NCI-H1930 (cell line): ENCODE data around the gene DTNBP1.

ENCODE experiments used
- DNase-seq, 2 experiments: peaks; one replicate each; lab custom pipeline; 2025; lab: John Stamatoyannopoulos, UW

DTNBP1 gene

DNA sequence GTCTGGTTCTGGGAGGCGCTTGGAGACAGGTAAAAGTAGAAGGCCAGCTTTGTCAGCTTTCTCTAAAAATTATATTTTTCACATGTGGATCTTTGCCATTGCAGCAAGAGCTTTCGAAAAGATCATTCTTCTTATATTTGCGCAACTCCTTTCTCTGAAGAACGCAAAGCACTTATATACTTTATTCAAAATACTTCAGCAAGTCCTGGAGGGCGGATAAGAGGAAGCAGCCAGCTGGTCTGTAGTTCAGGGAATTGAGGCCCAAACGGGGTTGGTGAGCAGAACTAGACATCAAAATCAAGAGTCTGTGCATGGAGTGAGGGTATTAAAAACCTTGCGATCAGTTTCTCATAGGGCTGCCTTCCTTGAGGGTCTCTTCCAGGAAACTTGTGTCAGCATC lies 182.3 kb downstream of the DTNBP1 start:
- DNase-seq = no peak

DNA sequence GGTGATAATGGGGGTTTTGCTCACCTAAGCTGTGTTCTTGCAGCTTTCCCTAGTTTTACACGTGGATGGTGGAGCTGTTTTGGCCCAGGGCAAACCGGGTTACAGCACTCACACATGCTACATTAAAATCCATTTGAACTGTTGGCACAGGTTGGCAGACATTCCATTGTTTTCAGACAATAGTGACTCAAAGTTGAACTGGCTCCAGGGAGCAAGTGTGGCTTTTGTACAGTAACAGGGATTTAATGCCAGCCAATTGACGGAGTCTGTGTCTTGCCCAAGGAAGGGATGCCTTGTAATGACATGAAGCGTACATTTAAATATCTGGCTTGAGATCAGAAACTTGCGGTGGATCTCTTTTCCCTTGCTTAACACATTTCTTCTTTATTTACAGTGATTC lies 183.1 kb downstream of the DTNBP1 start:
- no peak for DNase-seq

GRCh38 chr6:15477746-15478145 lies 185.1 kb downstream of the DTNBP1 start:
- DNase-seq = no peak

DNA sequence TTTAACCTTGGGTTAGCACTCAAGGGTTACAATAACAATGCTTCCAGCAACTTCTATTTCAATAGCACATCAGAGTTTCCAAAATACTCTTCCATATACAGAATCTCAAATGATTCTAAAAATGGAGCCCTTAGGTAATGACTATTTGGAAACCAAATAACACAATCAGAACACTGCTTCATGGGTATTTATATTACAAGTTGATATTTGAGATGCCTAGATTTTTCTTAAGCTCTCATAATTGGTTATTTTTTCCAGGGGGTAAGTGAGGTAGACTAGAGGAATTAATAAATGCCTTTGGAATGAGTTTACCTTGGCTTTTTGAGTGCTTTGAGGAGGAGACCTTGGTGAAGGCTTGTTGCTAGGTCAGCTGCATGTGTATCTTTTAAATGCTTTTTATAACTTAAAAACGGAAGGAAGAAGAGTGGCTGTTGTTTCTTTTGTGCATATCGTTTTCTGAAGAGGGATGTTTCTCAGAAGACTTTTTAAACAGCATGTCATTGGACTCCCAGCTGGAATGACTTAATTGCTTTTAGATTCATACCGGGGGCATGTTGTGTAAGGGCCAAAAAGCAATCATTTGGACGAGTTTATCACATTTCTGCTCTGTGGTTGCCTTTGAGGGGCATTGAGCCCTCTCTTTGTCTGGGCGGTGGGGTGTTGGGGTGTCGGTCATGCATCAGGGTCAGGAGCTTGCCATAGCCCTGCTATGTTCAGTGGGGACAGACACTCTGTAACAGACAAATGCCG lies 186.0 kb downstream of the DTNBP1 start:
- no peak for DNase-seq

DNA sequence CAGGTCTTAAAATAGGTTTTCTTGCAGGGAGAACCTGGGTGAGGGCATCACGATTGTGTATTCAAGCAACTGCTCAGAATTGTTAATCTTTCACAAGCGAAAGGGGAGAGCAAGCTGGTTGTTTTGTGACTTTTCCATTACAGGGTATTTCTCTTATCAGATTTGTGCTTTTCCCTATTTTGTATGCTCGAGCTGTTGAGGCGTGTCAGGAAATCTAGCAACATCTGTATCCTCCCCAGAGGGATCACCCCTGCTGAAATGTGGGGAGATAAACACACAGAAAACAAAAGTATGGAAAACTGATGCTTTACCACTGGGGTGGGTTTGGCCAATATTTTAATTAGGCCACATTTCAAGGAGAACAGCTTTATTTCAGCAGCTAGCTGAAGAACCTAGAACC lies 187.0 kb downstream of the DTNBP1 start:
- no peak for DNase-seq

- DNase-seq = no peak
Measured at GRCh38 chr6:15475261-15475660, 187.6 kb downstream of the DTNBP1 start.

- no peak for DNase-seq
Measured at GRCh38 chr6:15474196-15474595, 188.6 kb downstream of the DTNBP1 start.

DNA sequence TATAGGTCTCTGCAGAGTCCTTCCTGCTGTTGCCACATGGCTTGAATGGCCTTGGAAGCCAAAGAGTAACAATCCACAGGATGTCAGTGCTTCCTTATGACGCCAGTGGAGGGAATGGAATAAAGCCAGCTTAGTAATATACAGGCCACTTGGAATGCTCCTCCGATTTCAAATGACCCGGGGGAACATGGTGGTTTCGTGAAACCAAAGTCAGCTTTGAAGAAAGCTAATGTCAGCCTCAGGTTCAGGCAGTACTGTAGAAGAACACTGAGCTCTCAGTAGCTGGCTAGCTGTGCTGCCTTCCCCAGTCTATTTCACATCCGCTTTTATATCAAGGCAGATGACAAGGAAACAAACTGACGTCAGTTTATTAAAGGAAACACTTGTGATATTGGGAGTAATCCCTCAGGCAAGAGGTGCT lies 189.1 kb downstream of the DTNBP1 start:
- DNase-seq = no peak

GRCh38 chr6:15473174-15473573 lies 189.7 kb downstream of the DTNBP1 start:
- DNase-seq = no peak
